Cardiac fibroblast (primary cell): Measurements from ENCODE around the gene JAKMIP3.

Source experiments
- DNase-seq, 2 donors: peaks; one replicate each; pipeline versions ENCODE4 v3.0.0 to v3.0.0-alpha.2; 2010; ENCODE audit warnings: low read depth in 2 of 2
- H3K4me3 ChIP-seq, 2 donors: replicated peaks in 1 of 2; 1 replicate in 1 of 2; 2 replicates in 1 of 2; pipeline ENCODE4 v1.5.1; 2011; ENCODE audit warnings: low read depth in 2 of 2, low read length in 2 of 2, mild to moderate bottlenecking in 2 of 2, moderate library complexity in 1 of 2
- CTCF ChIP-seq: IDR thresholded peaks from one replicate; pipeline ENCODE4 v1.5.1; 2011; ENCODE audit warnings: low read depth, mild to moderate bottlenecking, low read length, inconsistent platforms

Gene JAKMIP3

GRCh38 chr10:132021504-132022143 is 44.1 kb upstream of the JAKMIP3 start:
- no peak for DNase-seq
- no peak for TF ChIP-seq CTCF
- H3K4me3 ChIP-seq: no peak overlapping the region

GRCh38 chr10:132022241-132022640 is 43.5 kb upstream of the JAKMIP3 start:
- no peak for DNase-seq
- H3K4me3 ChIP-seq: no peak overlapping the region
- no peak for TF ChIP-seq CTCF

GRCh38 chr10:132023092-132023811 is 42.5 kb upstream of the JAKMIP3 start:
- peak; percentile 93 for TF ChIP-seq CTCF
- peak; percentile 83 for DNase-seq
- peak overlapping the region; percentile 11 to 38 for H3K4me3 ChIP-seq

GRCh38 chr10:132027423-132027983 is 38.2 kb upstream of the JAKMIP3 start:
- DNase-seq: peak; percentile 8 to 24
- no peak overlapping the region for H3K4me3 ChIP-seq
- no peak for TF ChIP-seq CTCF

- no peak for TF ChIP-seq CTCF
- H3K4me3 ChIP-seq: no peak overlapping the region
- DNase-seq: no peak
Measured at GRCh38 chr10:132028706-132029105, 37.0 kb upstream of the JAKMIP3 start.

- H3K4me3 ChIP-seq: no peak overlapping the region
- TF ChIP-seq CTCF: no peak
- DNase-seq: no peak
Measured at GRCh38 chr10:132030898-132031463, 34.8 kb upstream of the JAKMIP3 start.
